ENCODE results near the gene TOX3. TPM values are rescaled to one million over a fixed set of nuclear protein-coding genes. Genes with fewer than 3 reads are reported as not detected.

The TOX3 gene
- total RNA-seq, 4 donors from 2014 or later: 0.11 TPM; not detected in 3

DNA sequence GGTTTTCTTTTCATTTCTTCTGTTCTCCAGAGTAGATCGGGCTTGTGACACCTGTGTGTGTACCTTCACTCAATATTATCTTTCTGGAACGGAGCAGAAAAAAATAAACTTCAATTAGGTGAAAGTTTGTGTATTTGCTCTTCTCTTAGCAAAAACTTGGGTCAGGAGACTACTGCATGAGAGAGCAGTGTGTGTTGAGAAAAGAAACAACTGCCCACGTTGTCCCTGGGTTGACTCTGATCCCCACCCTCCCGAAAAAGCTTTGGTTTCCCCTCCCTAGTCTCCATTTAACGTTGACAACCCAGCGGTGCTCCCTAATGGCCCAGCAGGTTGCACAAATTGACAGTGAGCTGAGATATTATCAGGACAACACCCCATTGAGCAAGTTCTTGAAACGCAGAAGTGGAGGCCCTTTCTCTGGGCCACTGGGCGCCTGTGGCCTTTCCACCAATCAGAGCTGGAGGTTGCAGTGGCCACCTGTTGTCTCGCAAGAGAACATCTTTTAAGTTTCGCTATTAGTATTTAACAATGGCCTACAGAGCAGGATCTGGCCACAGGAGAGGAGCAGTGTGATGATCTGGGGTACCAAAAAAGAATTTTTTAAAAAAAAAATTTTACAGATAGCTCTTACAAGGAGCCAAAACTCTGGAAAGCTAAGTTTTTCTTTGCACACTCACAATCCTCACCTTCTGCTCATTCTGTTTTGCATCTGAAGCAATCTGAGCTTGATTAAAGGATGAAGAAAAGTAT lies 1.5 kb upstream of the TOX3 start:
- no peak for DNase-seq (ENCODE audit: extremely low spot score)
- intact Hi-C loops (cut with DNase I): no loop called here
- Histone ChIP-seq H3K36me3 (no peaks in the 10 kb centered on the region), H3K9me3 (no peaks in the 10 kb centered on the region), H3K27ac (replicated peaks in 1 of 4) (no peak overlapping the region), H3K27me3 (peaks cover 0 to 64% (median 23%) of the 10 kb centered on the region in 4 donors), H3K4me1 (peaks cover 16 to 25% (median 20%) of the 10 kb centered on the region in 4 donors), H3K4me3 (no peak overlapping the region)
- TF ChIP-seq POLR2AphosphoS5 (IDR thresholded peaks at IDR 0.05) (no peak), EP300 (IDR thresholded peaks at IDR 0.05) (no peak), POLR2A (IDR thresholded peaks at IDR 0.05; ENCODE audit: low read depth) (no peak)
- TF ChIP-seq, protein P1, sequence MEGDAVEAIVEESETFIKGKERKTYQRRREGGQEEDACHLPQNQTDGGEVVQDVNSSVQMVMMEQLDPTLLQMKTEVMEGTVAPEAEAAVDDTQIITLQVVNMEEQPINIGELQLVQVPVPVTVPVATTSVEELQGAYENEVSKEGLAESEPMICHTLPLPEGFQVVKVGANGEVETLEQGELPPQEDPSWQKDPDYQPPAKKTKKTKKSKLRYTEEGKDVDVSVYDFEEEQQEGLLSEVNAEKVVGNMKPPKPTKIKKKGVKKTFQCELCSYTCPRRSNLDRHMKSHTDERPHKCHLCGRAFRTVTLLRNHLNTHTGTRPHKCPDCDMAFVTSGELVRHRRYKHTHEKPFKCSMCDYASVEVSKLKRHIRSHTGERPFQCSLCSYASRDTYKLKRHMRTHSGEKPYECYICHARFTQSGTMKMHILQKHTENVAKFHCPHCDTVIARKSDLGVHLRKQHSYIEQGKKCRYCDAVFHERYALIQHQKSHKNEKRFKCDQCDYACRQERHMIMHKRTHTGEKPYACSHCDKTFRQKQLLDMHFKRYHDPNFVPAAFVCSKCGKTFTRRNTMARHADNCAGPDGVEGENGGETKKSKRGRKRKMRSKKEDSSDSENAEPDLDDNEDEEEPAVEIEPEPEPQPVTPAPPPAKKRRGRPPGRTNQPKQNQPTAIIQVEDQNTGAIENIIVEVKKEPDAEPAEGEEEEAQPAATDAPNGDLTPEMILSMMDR (IDR thresholded peaks at IDR 0.05): no peak
- 69% methylated on average over 10 of the region's 10 CpGs for WGBS

DNA sequence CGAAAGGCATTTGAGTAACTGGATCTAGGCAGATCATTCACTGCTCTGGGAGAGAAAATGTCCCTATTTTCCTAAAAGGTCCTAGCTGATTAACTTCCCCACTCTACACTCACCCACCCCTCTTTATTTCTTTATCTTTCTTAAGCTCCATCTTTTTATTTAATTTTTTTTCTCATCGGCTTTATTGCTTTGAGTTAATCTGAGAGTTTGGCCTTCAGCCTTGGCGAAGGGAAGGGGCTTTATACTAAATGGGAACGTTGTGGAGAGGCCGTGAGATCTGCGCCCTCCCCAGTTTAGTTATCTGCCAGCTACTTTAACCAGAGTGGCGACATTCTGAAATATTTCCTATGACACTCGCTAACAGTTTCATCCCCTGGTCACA lies 882 bp upstream of the TOX3 start:
- H3K4me3 ChIP-seq: no peak overlapping the region
- peak; percentile 29 for DNase-seq (ENCODE audit: extremely low spot score)
- WGBS: 60% methylated on average over 8 of the region's 8 CpGs
- H3K27ac ChIP-seq (replicated peaks in 1 of 4): no peak overlapping the region
- TF ChIP-seq POLR2A (IDR thresholded peaks at IDR 0.05; ENCODE audit: low read depth) (no peak), EP300 (IDR thresholded peaks at IDR 0.05) (no peak), POLR2AphosphoS5 (IDR thresholded peaks at IDR 0.05) (no peak)
- TF ChIP-seq, protein P1 (IDR thresholded peaks at IDR 0.05): no peak
- H3K27me3 ChIP-seq: peaks cover 0 to 68% (median 23%) of the 10 kb centered on the region in 4 donors
- H3K4me1 ChIP-seq: peaks cover 16 to 25% (median 20%) of the 10 kb centered on the region in 4 donors
- no peaks in the 10 kb centered on the region for H3K36me3 ChIP-seq
- H3K9me3 ChIP-seq: no peaks in the 10 kb centered on the region
- intact Hi-C loops (cut with DNase I): no loop called here

DNA sequence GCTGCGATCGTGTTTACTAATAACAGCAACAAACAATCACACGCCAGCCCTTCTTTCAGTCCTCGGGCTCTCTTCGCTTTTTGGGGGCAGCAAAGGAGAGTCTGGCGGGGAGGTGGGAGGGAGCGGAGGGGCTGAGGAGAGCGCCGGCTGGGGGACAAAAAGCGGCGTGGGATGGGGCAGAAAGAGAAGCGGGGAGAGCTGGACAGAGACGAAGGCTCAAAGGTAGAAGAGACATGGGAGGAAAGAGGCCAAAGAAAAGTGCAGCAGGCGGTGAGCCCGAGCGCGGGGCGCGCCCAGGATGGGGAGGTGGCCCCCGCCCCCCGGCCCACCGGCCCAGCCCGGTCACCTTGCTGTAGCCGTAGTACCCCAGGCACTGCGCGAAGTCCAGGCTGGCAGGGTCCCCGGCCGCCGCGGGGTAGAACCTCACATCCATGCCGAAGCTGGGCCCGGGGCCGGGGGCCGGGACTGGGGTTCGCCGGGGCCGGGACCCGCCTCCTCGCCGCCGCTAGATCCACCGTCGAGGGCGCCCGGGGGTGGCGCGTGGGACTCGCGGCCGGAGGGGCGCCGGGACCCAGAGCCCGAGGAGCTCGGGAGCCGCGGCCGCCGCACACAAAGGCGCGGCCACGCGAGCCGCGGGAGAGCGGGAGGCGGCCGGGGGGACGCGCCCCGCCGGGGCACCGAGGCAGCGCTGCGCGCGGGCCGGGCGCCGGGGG lies 496 bp downstream of the TOX3 start:
- Histone ChIP-seq H3K36me3 (no peaks in the 10 kb centered on the region), H3K4me1 (peaks cover 16 to 25% (median 20%) of the 10 kb centered on the region in 4 donors), H3K27me3 (peaks cover 0 to 82% (median 23%) of the 10 kb centered on the region in 4 donors), H3K4me3 (peak overlapping the region; percentile 46 to 56 (median 48)), H3K9me3 (no peaks in the 10 kb centered on the region), H3K27ac (replicated peaks in 1 of 4) (no peak overlapping the region)
- intact Hi-C loops (cut with DNase I): no loop called here
- peak; percentile 39 for DNase-seq (ENCODE audit: extremely low spot score)
- TF ChIP-seq EP300 (IDR thresholded peaks at IDR 0.05) (no peak), POLR2AphosphoS5 (IDR thresholded peaks at IDR 0.05) (no peak), POLR2A (IDR thresholded peaks at IDR 0.05; ENCODE audit: low read depth) (no peak)
- TF ChIP-seq, protein P1 (IDR thresholded peaks at IDR 0.05): no peak
- WGBS: under 1% methylated on average over 23 of the region's 79 CpGs

DNA sequence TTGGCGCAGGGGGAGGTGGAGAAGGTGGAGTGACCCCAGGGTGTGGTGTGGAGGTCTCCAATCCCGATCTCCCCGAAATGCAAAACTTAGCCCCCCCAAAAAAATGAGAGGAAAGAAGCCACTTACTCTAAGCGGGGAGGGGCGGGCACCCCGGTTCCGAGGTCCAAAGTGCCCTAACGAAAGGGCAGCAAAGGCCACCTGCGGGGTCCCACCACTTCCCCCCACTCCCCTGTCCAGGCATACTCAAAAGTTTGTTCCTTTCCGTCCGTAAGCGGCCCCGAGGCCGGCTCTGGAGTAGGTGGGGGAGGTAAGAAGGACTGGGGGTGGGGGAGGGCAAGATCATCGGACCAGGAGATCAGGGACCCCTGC lies 1.1 kb downstream of the TOX3 start:
- TF ChIP-seq, protein P1 (IDR thresholded peaks at IDR 0.05): no peak
- no peak for TF ChIP-seq EP300 (IDR thresholded peaks at IDR 0.05)
- TF ChIP-seq POLR2AphosphoS5 (IDR thresholded peaks at IDR 0.05): no peak
- no peak for TF ChIP-seq POLR2A (IDR thresholded peaks at IDR 0.05; ENCODE audit: low read depth)
- intact Hi-C loops (cut with DNase I): no loop called here
- peaks cover 0 to 87% (median 23%) of the 10 kb centered on the region in 4 donors for H3K27me3 ChIP-seq
- H3K4me3 ChIP-seq: peak overlapping the region; percentile 46 to 56 (median 48)
- H3K9me3 ChIP-seq: no peaks in the 10 kb centered on the region
- H3K36me3 ChIP-seq: no peaks in the 10 kb centered on the region
- WGBS: under 1% methylated on average over 14 of the region's 15 CpGs
- DNase-seq (ENCODE audit: extremely low spot score): no peak
- no peak overlapping the region for H3K27ac ChIP-seq (replicated peaks in 1 of 4)
- peaks cover 16 to 25% (median 20%) of the 10 kb centered on the region in 4 donors for H3K4me1 ChIP-seq
